Gastrocnemius medialis (tissue), 4 donors: Measurements from ENCODE around the gene VTCN1. TPM values are rescaled to one million over a fixed set of nuclear protein-coding genes. Genes with fewer than 3 reads are reported as not detected.

ENCODE experiments used
- ATAC-seq, 2 donors: fragments of 150-250 bp; one replicate each; pipeline ENCODE4 v1.9.1; 2016
- DNase-seq, 2 donors: peaks; one replicate each; pipeline ENCODE4 v3.0.0-alpha.2; 2019
- H3K27ac ChIP-seq, 4 donors: fragments of 200-600 bp; sonication (generic); 1 replicate in 1 of 4; 2 replicates in 3 of 4; pipeline ENCODE4 v1.5.1; 2016 to 2018; ENCODE audit warnings: mild to moderate bottlenecking in 2 of 4, moderate library complexity in 1 of 4
- H3K27me3 ChIP-seq, 3 donors: fragments of 200-600 bp; sonication (generic) in 2 of 3; 1 replicate in 1 of 3; 2 replicates in 2 of 3; pipeline versions ENCODE4 v1.5.1 to v1.6.0; 2016 to 2019; ENCODE audit warnings: mild to moderate bottlenecking in 1 of 3, moderate library complexity in 1 of 3
- H3K36me3 ChIP-seq, 2 donors: fragments of 200-600 bp; sonication (generic) in 1 of 2; one replicate each; pipeline ENCODE4 v1.5.1; 2017 to 2018
- H3K4me1 ChIP-seq, 2 donors: fragments of 200-600 bp; sonication (generic) in 1 of 2; one replicate each; pipeline ENCODE4 v1.5.1; 2016 to 2017; ENCODE audit warnings: mild to moderate bottlenecking in 2 of 2
- H3K4me3 ChIP-seq, 4 donors: fragments of 200-600 bp; sonication (generic) in 3 of 4; 1 replicate in 1 of 4; 2 replicates in 3 of 4; pipeline ENCODE4 v1.5.1; 2016 to 2019; ENCODE audit warnings: mild to moderate bottlenecking in 2 of 4
- H3K9me3 ChIP-seq, 3 donors: fragments of 200-600 bp; sonication (generic) in 2 of 3; 1 replicate in 1 of 3; 2 replicates in 2 of 3; pipeline ENCODE4 v1.5.1; 2016 to 2019
- CTCF ChIP-seq, 5 experiments: fragments of 450-650 bp in 3 of 5; fragments of 200-600 bp in 2 of 5; sonication (generic) in 2 of 5; IDR thresholded peaks in 4 of 5; conservative IDR thresholded peaks in 1 of 5; 1 replicate in 4 of 5; 2 replicates in 1 of 5; pipeline ENCODE4 v1.5.1; 2016 to 2019; ENCODE audit warnings: antibody characterized with exemption in 5 of 5, mild to moderate bottlenecking in 3 of 5, moderate library complexity in 3 of 5
- POLR2A ChIP-seq, 2 donors: fragments of 450-650 bp; IDR thresholded peaks; one replicate each; pipeline ENCODE4 v1.6.1; 2017; ENCODE audit warnings: antibody characterized with exemption in 2 of 2, mild to moderate bottlenecking in 2 of 2, moderate library complexity in 2 of 2
- in situ Hi-C, 4 donors: fragments of 200-750 bp; cut with MboI; loops; one replicate each; pipeline versions ENCODE4 v1.15.0 to v1.8.0; 2017; ENCODE audit warnings: low sequenced_read_pairs in 4 of 4
- intact Hi-C: fragments of 100-400 bp; cut with DNase I; formaldehyde crosslinking; loops from one replicate; pipeline ENCODE4 v1.15.1; 2023; ENCODE audit warnings: low total_unique reads
- total RNA-seq, 4 donors: library from RNA; depleted of rRNA; stranded (reverse); fragments of >200 nt; gene quantifications; one replicate each; pipeline versions ENCODE4 v1.1.0 to v1.2.3, GENCODE V29; 2016

VTCN1 gene
- total RNA-seq, 4 donors from 2014 or later = not detected

- H3K27ac ChIP-seq = no peak overlapping the region
- H3K27me3 ChIP-seq = no peaks in the 10 kb centered on the region
- intact Hi-C loops (no loop called here), in situ Hi-C loops (no loop called here)
- no peak for ATAC-seq
- no peak for DNase-seq
- no peak overlapping the region for H3K4me3 ChIP-seq
- H3K4me1 ChIP-seq = peaks cover 14 to 16% of the 10 kb centered on the region in 2 donors
- H3K36me3 ChIP-seq = no peaks in the 10 kb centered on the region
- TF ChIP-seq POLR2A (IDR thresholded peaks at IDR 0.05) (no peak), CTCF (IDR thresholded peaks at IDR 0.05 in 4 of 5, conservative IDR thresholded peaks at IDR 0.05 in 1 of 5) (no peak)
- H3K9me3 ChIP-seq = no peaks in the 10 kb centered on the region
Measured at GRCh38 chr1:117231312-117231711, 20.6 kb upstream of the VTCN1 start.

GRCh38 chr1:117229217-117229616 lies 18.5 kb upstream of the VTCN1 start:
- no peak for TF ChIP-seq CTCF (IDR thresholded peaks at IDR 0.05 in 4 of 5, conservative IDR thresholded peaks at IDR 0.05 in 1 of 5)
- no peak for TF ChIP-seq POLR2A (IDR thresholded peaks at IDR 0.05)
- Histone ChIP-seq H3K4me1 (peaks cover 14 to 16% of the 10 kb centered on the region in 2 donors), H3K27ac (no peak overlapping the region), H3K4me3 (no peak overlapping the region), H3K36me3 (no peaks in the 10 kb centered on the region), H3K27me3 (no peaks in the 10 kb centered on the region), H3K9me3 (no peaks in the 10 kb centered on the region)
- intact Hi-C loops (no loop called here), in situ Hi-C loops (no loop called here)
- no peak for ATAC-seq
- DNase-seq = no peak

DNA sequence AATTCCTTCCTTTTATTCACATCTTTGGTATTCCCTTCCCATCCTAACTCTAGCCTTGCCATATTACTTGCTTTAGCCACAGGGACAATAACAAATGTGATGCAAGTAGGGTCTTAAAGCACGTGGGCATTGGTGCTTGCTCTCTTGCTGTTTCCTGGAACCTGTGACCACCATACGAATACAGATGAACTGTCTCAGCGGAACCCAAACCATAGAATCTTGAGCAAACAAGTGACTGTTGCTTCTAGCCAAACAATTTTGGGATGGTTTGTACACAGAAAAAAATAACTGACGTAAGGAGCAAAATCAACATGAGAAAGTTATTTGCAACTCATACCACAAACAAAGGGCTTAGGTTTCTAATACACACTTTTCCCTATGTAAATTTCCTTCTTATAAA lies 15.2 kb upstream of the VTCN1 start:
- TF ChIP-seq CTCF (IDR thresholded peaks at IDR 0.05 in 4 of 5, conservative IDR thresholded peaks at IDR 0.05 in 1 of 5) (no peak), POLR2A (IDR thresholded peaks at IDR 0.05) (no peak)
- no peak overlapping the region for H3K4me3 ChIP-seq

DNA sequence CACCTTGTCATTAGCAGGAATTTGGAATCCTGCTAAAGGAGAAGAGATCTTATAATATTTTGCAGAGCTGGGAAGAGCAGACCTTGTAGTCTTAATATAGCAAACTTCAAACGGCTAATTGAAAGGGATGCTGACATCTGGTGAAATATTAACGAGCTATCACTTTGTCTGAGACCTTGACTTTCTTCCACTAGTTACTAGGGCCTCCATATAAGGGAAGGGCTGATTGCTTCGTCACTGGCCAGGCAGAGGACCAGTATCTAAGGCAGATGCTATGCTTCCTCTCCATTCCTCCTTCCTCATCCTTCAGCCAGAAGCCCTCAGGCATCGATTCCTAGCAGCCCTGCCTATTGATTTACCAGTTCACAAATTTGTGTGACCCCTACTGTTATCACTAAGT lies 6.0 kb upstream of the VTCN1 start:
- no peaks in the 10 kb centered on the region for H3K9me3 ChIP-seq
- no peak for TF ChIP-seq POLR2A (IDR thresholded peaks at IDR 0.05)
- TF ChIP-seq CTCF (IDR thresholded peaks at IDR 0.05 in 4 of 5, conservative IDR thresholded peaks at IDR 0.05 in 1 of 5) = no peak
- H3K27me3 ChIP-seq = no peaks in the 10 kb centered on the region
- H3K27ac ChIP-seq = no peak overlapping the region
- in situ Hi-C loops (no loop called here), intact Hi-C loops (no loop called here)
- no peak overlapping the region for H3K4me3 ChIP-seq
- H3K36me3 ChIP-seq = no peaks in the 10 kb centered on the region
- no peak for ATAC-seq
- DNase-seq = no peak
- no peaks in the 10 kb centered on the region for H3K4me1 ChIP-seq

More for the DNA sequence above, 15.2 kb upstream of the VTCN1 start:
- Histone ChIP-seq H3K9me3 (no peaks in the 10 kb centered on the region), H3K36me3 (no peaks in the 10 kb centered on the region), H3K27ac (no peak overlapping the region), H3K4me1 (no peaks in the 10 kb centered on the region), H3K27me3 (no peaks in the 10 kb centered on the region)
- intact Hi-C loops = no loop called here
- in situ Hi-C loops = no loop called here
- no peak for ATAC-seq
- DNase-seq = no peak

- TF ChIP-seq CTCF (IDR thresholded peaks at IDR 0.05 in 4 of 5, conservative IDR thresholded peaks at IDR 0.05 in 1 of 5) (no peak), POLR2A (IDR thresholded peaks at IDR 0.05) (no peak)
- H3K36me3 ChIP-seq = no peaks in the 10 kb centered on the region
- no peak for ATAC-seq
- H3K27me3 ChIP-seq = no peaks in the 10 kb centered on the region
- peak in 1 of 2 donors; percentile 12 for DNase-seq
- no peaks in the 10 kb centered on the region for H3K4me1 ChIP-seq
- in situ Hi-C loops (no loop called here), intact Hi-C loops (no loop called here)
- H3K9me3 ChIP-seq = no peaks in the 10 kb centered on the region
- no peak overlapping the region for H3K4me3 ChIP-seq
- no peak overlapping the region for H3K27ac ChIP-seq
Measured at GRCh38 chr1:117215733-117216462, 5.2 kb upstream of the VTCN1 start.
